Esophagus muscularis mucosa (tissue), 4 donors: ENCODE data around the gene OPRL1.

Source experiments
- CTCF ChIP-seq, 3 experiments: fragments of 200-600 bp in 2 of 3; fragments of 450-650 bp in 1 of 3; sonication (generic) in 2 of 3; IDR thresholded peaks; one replicate each; pipeline ENCODE4 v1.5.1; 2017 to 2019; ENCODE audit warnings: antibody characterized with exemption in 3 of 3, mild to moderate bottlenecking in 2 of 3, moderate library complexity in 1 of 3
- EP300 ChIP-seq: sonication (generic); formaldehyde crosslinking; IDR thresholded peaks from one replicate; pipeline ENCODE4 v1.6.1; 2017; ENCODE audit warnings: antibody characterized with exemption
- POLR2A ChIP-seq: fragments of 450-650 bp; IDR thresholded peaks from one replicate; pipeline ENCODE4 v1.6.1; 2017; ENCODE audit warnings: antibody characterized with exemption, moderate library complexity, mild to moderate bottlenecking, low read depth
- POLR2AphosphoS5 ChIP-seq, 2 donors: sonication (generic); formaldehyde crosslinking; IDR thresholded peaks; one replicate each; pipeline ENCODE4 v1.6.1; 2017; ENCODE audit warnings: antibody characterized with exemption in 2 of 2

GRCh38 chr20:64037498-64038213 lies 42.2 kb upstream of the OPRL1 start:
- TF ChIP-seq CTCF (IDR thresholded peaks at IDR 0.05), result no peak
- no peak for TF ChIP-seq POLR2A
- no peak for TF ChIP-seq EP300
- no peak for TF ChIP-seq POLR2AphosphoS5 (IDR thresholded peaks at IDR 0.05)
